Colonic mucosa (tissue), 4 donors: ENCODE data around the gene UCKL1. TPM values are rescaled to one million over a fixed set of nuclear protein-coding genes. Genes with fewer than 3 reads are reported as not detected.

Source experiments
- DNase-seq: peaks from one replicate; pipeline ENCODE4 v3.0.0-alpha.2; 2020
- H3K27ac ChIP-seq: fragments of 200-600 bp; one replicate; pipeline ENCODE4 v1.8.0; 2021
- H3K27me3 ChIP-seq: fragments of 200-600 bp; one replicate; pipeline ENCODE4 v1.8.0; 2021
- H3K36me3 ChIP-seq: fragments of 200-600 bp; one replicate; pipeline ENCODE4 v1.8.0; 2021
- H3K4me1 ChIP-seq: fragments of 200-600 bp; one replicate; pipeline ENCODE4 v1.8.0; 2021; ENCODE audit warnings: mild to moderate bottlenecking
- H3K4me3 ChIP-seq: fragments of 200-600 bp; one replicate; pipeline ENCODE4 v1.8.0; 2021
- H3K9ac ChIP-seq, 2 donors: one replicate each; pipeline ENCODE4 v1.7.0; 2013; ENCODE audit warnings: control low read depth in 2 of 2, low read depth in 2 of 2, low read length in 2 of 2
- H3K9me3 ChIP-seq: fragments of 200-600 bp; one replicate; pipeline ENCODE4 v1.8.0; 2021
- intact Hi-C: fragments of 100-400 bp; cut with DNase I; formaldehyde crosslinking; loops from one replicate; pipeline ENCODE4 v1.14.1; 2022
- total RNA-seq, 2 donors: library from RNA; stranded (reverse); fragmentation: NEBNext Ultra II Directional in 1 of 2; extraction: Animal tissue kit (Norgen Biotek cat#: 25700) in 1 of 2; gene quantifications; one replicate each; pipeline ENCODE4 v1.2.1, GENCODE V29; 2021
- TF ChIP-seq, protein P1 (sequence below): fragments of 200-600 bp; IDR thresholded peaks from one replicate; pipeline ENCODE4 v1.8.0; 2022; ENCODE audit warnings: antibody characterized with exemption, mild to moderate bottlenecking
- donor health status: healthy.
- donor health status: DM: no; HTN: no; CAD: no.
- donor health status: DM: no; HTN: no; CAD: no.

Gene UCKL1
- total RNA-seq, 2 donors from 2014 or later: 33.6 to 49.5 TPM

DNA sequence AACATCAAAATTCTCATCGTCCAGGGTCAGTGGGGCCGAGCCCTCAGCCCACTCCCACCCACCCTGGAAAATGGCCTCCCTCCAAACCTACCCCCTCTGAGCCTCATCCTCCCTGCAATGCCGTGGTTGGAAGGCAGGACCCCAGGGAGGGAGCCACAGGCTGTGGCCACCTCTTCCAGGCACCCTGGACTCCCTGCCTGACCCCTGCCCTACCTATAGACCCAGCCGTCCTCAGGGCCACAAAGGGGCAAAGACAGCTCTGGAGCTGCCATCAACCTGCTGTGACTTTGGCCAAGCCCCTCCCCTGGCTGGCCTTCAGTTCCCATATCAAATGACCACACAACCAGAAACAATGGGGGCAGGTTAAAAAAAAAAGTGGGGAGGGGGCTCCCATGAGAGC, 2.3 kb upstream of the UCKL1 start:
- Histone ChIP-seq H3K27me3 (no peaks in the 10 kb centered on the region), H3K4me1 (peaks cover 12% of the 10 kb centered on the region), H3K27ac (no peak overlapping the region), H3K36me3 (no peaks in the 10 kb centered on the region), H3K9ac (no peak overlapping the region), H3K9me3 (no peaks in the 10 kb centered on the region), H3K4me3 (no peak overlapping the region)
- intact Hi-C loops: no loop called here
- TF ChIP-seq, protein P1, sequence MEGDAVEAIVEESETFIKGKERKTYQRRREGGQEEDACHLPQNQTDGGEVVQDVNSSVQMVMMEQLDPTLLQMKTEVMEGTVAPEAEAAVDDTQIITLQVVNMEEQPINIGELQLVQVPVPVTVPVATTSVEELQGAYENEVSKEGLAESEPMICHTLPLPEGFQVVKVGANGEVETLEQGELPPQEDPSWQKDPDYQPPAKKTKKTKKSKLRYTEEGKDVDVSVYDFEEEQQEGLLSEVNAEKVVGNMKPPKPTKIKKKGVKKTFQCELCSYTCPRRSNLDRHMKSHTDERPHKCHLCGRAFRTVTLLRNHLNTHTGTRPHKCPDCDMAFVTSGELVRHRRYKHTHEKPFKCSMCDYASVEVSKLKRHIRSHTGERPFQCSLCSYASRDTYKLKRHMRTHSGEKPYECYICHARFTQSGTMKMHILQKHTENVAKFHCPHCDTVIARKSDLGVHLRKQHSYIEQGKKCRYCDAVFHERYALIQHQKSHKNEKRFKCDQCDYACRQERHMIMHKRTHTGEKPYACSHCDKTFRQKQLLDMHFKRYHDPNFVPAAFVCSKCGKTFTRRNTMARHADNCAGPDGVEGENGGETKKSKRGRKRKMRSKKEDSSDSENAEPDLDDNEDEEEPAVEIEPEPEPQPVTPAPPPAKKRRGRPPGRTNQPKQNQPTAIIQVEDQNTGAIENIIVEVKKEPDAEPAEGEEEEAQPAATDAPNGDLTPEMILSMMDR: no peak
- DNase-seq: no peak

DNA sequence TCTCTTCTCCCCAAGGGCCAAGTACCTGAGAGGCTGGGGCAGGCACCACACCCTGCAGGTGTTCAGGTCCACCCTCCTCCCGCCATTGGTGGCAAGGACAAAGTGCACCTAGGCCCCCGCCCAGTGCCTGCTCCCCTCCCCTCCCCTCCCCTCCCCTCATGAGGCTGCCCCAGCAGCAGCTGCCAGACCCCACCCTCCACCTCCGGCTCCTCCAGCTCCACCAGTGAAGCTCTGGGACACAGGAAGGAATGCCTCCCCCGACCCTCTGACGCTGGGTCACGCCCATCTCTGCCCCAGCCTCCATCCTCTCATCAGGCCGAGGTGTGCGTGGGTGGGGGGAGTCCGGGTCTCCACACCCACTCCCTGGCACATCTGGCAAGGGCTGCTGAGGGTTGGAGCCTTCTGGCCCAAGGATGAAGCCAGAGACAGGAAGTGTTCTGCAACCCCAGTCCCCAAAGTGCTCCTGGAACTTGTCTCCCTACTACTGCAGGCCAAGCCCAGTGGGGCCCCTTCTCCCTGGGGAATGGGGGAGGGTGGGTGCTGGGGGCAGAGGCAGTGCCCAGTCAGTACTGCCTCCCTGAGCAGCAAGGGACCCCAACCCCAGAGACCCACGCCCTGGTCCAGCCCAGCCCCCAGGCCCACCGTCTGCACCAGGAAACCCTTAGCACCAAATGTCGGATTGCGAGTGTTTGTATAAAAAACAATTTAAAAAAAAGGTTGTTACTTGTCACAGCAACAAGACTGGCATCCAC, 1.6 kb upstream of the UCKL1 start:
- Histone ChIP-seq H3K9ac (peak overlapping the region in 1 of 2 donors; percentile 78), H3K27ac (peak overlapping the region; percentile 62), H3K9me3 (no peaks in the 10 kb centered on the region), H3K4me1 (peaks cover 12% of the 10 kb centered on the region), H3K36me3 (no peaks in the 10 kb centered on the region), H3K4me3 (peak overlapping the region; percentile 96), H3K27me3 (no peaks in the 10 kb centered on the region)
- DNase-seq: peak; percentile 92
- intact Hi-C loops: no loop called here
- TF ChIP-seq, protein P1: no peak

DNA sequence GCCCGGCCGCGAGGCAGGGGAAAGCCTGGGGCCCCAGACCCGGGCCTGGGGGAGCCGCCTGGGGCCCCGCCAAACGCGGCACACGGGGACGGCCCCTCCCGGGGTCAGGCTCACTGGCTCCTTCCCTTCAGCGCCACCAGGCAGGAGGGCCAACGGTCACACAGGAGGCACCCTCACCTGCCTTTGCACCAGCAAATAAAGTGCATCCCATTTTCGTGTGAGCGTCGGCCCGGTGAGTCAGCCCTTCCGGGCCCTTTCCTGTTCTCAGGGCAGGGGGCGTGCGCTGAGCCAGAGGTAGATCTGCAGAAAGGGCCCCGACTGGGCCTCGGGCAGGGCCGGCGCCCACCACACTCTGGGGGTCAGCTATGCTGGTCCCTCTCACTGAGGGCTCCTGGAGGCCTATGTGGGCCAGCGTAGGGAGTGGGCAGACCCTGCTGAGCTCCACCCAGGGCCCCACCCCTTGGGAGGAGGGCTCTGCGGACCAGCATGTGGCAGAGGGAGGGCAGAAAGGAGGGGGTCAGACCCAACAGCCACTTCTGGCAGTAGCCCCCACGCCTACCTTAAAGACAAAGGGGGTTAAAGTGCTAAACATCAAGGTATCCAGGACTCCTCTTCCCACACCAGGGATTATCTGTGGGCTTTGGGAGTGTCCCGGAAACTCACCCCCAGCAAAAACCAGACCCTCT, 931 bp upstream of the UCKL1 start:
- Histone ChIP-seq H3K9me3 (no peaks in the 10 kb centered on the region), H3K27ac (peak overlapping the region; percentile 62), H3K4me1 (peaks cover 15% of the 10 kb centered on the region), H3K9ac (peak overlapping the region; percentile 72 to 78), H3K27me3 (no peaks in the 10 kb centered on the region), H3K4me3 (peak overlapping the region; percentile 96), H3K36me3 (no peaks in the 10 kb centered on the region)
- intact Hi-C loops: no loop called here
- TF ChIP-seq, protein P1: no peak
- DNase-seq: peak; percentile 86

DNA sequence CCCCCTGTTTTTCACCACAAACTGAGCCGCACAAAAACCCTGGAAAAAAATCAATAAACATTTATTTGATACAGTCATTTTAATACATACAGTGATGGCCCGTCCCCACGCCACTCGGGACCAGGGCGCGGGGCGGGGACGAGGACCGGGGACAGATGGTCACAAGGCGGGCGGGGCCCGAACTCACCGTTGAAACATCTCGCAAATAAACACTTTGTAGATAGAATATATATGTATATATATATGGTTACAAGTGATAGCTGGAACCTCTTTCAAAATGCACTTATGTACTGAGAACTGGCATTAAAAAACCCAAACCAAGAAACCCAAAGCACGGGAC, 418 bp upstream of the UCKL1 start:
- no peak for DNase-seq
- Histone ChIP-seq H3K27me3 (no peaks in the 10 kb centered on the region), H3K36me3 (no peaks in the 10 kb centered on the region), H3K4me3 (peak overlapping the region; percentile 96), H3K4me1 (peaks cover 20% of the 10 kb centered on the region), H3K9ac (peak overlapping the region; percentile 72 to 78), H3K9me3 (no peaks in the 10 kb centered on the region), H3K27ac (peak overlapping the region; percentile 62)
- intact Hi-C loops: no loop called here
- TF ChIP-seq, protein P1: no peak

DNA sequence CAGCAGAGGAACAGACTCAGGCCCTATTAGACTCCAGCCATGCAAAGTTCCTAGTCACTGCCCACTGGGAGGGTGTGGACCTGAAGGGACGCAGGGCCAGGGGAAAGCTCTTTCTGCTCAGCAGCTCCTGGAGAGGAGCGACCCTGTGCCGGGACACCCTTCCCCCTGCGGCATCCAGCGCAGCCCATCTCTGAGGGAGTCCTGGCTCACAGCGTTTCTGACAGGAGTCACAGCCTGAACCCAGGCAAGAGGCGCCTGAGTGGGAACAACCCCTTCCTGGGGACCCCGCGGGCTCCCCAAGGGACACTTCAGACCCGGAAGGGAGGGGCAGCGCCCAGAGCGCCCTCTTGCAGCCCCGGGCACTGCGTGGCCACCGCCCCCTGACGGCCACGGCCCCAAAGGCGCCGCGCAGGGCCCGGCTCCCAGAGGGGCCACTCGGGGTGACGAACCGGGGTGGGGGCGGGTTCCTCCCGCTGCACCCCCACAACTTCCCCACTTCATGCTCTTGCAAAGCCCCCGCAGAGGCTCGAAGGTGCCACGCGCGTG, 862 bp downstream of the UCKL1 start:
- Histone ChIP-seq H3K4me1 (peaks cover 28% of the 10 kb centered on the region), H3K27me3 (no peaks in the 10 kb centered on the region), H3K36me3 (no peaks in the 10 kb centered on the region), H3K9ac (peak overlapping the region; percentile 87 to 100), H3K4me3 (peak overlapping the region; percentile 96), H3K27ac (peak overlapping the region; percentile 84), H3K9me3 (no peaks in the 10 kb centered on the region)
- TF ChIP-seq, protein P1: peak; percentile 21
- intact Hi-C loops: no loop called here
- DNase-seq: no peak
